Stimulated activated CD4-positive, alpha-beta T cell treated with anti-CD3 and anti-CD28 coated beads, Interleukin-12 subunit alpha, Interleukin-12 subunit beta, amount 100 ng/mL, for 24 hours (primary cell): ENCODE results near the gene ANKMY1.
"Not testable (repeated sequence)": the region's sequence is repeated elsewhere in the genome, so short reads cannot be mapped to it uniquely, and the experiment has no call there.

Source experiments
- DNase-seq, 2 experiments: peaks; one replicate each; pipeline ENCODE4 v3.0.0-alpha.2; 2020; ENCODE audit warnings: low read depth in 2 of 2

ANKMY1 gene

GRCh38 chr2:240569523-240569997 is 11.8 kb upstream of the ANKMY1 start:
- no peak for DNase-seq

GRCh38 chr2:240568678-240569522 is 11.1 kb upstream of the ANKMY1 start:
- DNase-seq: no peak

- DNase-seq: no peak
These were observed 10.3 kb upstream of the ANKMY1 start, which contains the start of gene RNPEPL1 for GRCh38 chr2:240567872-240568677. RNPEPL1 (plus strand) TSS chr2:240568484; CDS start chr2:240568587, 103 bp downstream.

GRCh38 chr2:240567137-240567871 is 9.5 kb upstream of the ANKMY1 start:
- DNase-seq: no peak

- DNase-seq: peak; percentile 86 to 96
These were observed 8.7 kb upstream of the ANKMY1 start for GRCh38 chr2:240566203-240567136.

GRCh38 chr2:240565333-240566202 is 7.8 kb upstream of the ANKMY1 start:
- DNase-seq: peak; percentile 69 to 85

GRCh38 chr2:240564561-240565332 is 7.0 kb upstream of the ANKMY1 start:
- no peak for DNase-seq

GRCh38 chr2:240563951-240564560 is 6.3 kb upstream of the ANKMY1 start:
- no peak for DNase-seq

GRCh38 chr2:240563231-240563630 is 5.4 kb upstream of the ANKMY1 start:
- DNase-seq: not testable (repeated sequence)

- DNase-seq: no peak
These were observed 3.7 kb upstream of the ANKMY1 start for GRCh38 chr2:240561325-240561971.

- peak; percentile 99 to 100 for DNase-seq
These were observed 2.9 kb upstream of the ANKMY1 start for GRCh38 chr2:240560480-240561324.

GRCh38 chr2:240560084-240560479 is 2.3 kb upstream of the ANKMY1 start, which contains the start of gene DUSP28:
DUSP28 (plus strand) TSS chr2:240560357; CDS start chr2:240560685, 328 bp downstream.
- peak; percentile 79 to 89 for DNase-seq

GRCh38 chr2:240559286-240559685 is 1.5 kb upstream of the ANKMY1 start:
- DNase-seq: no peak

GRCh38 chr2:240558236-240558761 is 511 bp upstream of the ANKMY1 start:
- DNase-seq: no peak

- no peak for DNase-seq
These were observed 562 bp downstream of the ANKMY1 start for GRCh38 chr2:240557101-240557751.

- DNase-seq: peak in 1 of 2 experiments; percentile 62
These were observed 1.2 kb downstream of the ANKMY1 start for GRCh38 chr2:240556553-240557100.
